SIG-M5 treated with dmso at 0.1 percent for 504 hours (cell line): ENCODE results near the gene LAPTM5.

Source experiments
- DNase-seq: peaks from one replicate; lab custom pipeline; 2025; ENCODE audit not compliant: unreplicated experiment; lab: John Stamatoyannopoulos, UW

LAPTM5 gene

DNA sequence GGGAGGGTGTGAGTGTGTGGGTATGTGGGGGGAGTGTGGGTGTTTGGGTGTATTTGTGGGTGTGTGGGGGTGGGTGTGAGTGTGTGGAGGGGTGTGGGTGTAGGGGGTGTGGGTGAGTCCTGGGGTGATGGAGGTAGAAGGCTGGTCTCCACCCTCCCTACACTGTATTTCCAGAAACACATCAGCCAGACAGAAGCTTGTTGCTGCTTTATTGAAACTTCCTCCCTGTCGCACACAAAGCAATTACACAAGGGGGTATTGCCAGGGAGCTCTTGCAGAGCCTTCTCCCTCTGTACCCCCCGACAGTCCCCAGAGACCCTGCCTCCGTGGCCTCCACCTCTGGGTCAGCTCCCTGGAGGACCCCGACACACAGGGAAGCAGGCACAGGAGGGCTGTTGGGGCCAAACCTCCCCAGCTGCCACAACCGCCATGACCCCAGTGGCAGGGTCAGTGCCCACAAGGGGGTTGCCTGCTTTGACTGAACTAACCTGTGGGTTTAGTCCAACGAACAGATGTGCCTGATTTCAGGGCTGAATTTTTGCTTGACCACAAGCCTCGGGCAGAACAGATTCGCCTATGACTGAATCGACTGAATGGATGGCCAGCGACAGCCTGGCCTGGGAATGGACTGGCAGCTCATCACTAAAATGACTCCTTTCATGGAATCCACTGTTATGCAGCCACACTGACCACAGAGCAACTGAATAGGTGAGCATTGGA is 25.1 kb downstream of the LAPTM5 start:
- no peak for DNase-seq

GRCh38 chr1:30731806-30732276 is 25.7 kb downstream of the LAPTM5 start:
- DNase-seq = no peak

- DNase-seq = no peak
Observed at GRCh38 chr1:30731109-30731805, 26.3 kb downstream of the LAPTM5 start.

GRCh38 chr1:30730346-30731108 is 27.0 kb downstream of the LAPTM5 start:
- no peak for DNase-seq

- no peak for DNase-seq
Observed at GRCh38 chr1:30729901-30730300, 27.7 kb downstream of the LAPTM5 start.

DNA sequence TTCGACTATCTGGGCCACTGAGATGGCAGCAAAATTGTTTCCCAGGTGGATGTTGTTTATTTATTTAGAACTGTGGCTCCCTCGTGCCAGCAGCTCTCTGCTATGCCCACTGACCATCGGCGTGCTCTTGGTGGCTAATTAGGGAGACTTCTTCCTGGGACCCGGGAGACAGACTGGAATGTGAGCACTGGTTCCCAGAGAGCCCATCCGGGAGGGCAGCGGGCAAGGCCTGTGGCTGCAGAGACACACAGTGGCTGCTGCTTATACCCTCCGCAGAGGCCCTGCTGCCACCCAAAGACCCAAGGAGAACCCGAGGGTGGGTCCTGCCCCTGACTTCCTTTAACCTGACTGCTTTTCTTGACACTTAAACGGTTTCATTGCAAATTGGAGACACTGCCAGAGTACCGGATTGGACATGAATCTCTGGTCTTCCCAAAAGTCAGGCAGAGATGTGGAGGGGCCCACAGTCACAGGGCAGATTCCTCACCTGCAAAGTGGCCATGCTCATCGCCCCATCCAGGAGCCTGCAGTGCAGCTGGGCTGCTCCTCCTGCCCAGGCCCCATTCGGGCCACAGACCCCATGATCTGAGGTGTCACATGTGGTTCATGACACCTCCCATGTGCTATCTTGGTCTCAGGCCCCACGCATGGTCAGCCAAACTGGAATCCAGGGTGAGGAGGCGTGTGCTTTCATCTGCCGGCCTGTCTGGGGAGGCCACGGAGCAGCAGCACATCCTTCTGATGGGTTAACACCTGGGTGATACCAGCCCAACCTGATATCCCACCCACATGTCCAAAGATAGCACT is 28.5 kb downstream of the LAPTM5 start:
- DNase-seq = no peak

GRCh38 chr1:30728340-30728739 is 29.2 kb downstream of the LAPTM5 start:
- no peak for DNase-seq

- no peak for DNase-seq
Observed at GRCh38 chr1:30727824-30728223, 29.8 kb downstream of the LAPTM5 start.

DNA sequence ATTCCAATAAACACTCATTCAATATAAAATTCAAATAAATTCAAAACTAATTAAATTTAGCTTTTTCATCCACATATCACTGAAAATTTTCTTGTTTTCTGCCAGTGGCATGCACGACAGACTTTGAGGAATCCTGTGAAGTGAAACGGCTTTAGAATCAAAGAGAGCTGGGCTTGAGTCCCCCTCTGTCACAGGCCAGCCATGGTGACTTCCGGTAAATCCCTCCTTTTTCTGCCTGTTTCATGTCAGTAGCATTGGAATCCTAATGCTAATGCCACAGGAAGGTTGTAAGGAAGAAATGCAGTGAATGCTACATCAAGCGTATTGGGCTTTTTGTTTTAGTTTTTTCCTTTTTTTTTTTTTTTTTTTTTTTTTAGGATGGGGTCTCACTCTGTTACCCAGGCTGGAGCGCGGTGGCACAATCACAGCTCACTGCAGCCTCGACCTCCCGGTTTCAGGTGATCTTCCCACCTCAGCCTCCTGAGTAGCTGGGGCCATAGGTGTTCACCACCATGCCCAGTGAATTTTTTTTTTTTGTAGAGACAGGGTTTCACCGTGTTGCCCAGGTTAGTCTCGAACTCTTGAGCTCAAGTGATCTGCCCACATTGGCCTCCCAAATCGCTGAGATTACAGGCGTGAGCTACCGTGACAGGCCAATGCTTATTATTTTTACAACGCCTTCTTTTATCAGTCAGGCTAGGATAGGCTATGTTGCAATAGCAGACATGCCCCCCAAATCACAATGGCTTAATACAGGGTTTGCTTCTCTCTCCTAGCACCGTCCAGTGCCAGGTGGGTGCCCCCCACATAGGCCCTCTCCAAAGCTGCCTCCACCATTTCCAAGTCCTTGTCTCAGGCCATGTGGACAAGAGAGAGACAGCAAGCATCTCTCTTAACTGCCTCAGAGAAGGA is 30.5 kb downstream of the LAPTM5 start:
- DNase-seq = no peak

GRCh38 chr1:30726236-30726635 is 31.3 kb downstream of the LAPTM5 start:
- no peak for DNase-seq

- no peak for DNase-seq
Observed at GRCh38 chr1:30725450-30726095, 32.0 kb downstream of the LAPTM5 start.

- no peak for DNase-seq
Observed at GRCh38 chr1:30724655-30725421, 32.7 kb downstream of the LAPTM5 start.

DNA sequence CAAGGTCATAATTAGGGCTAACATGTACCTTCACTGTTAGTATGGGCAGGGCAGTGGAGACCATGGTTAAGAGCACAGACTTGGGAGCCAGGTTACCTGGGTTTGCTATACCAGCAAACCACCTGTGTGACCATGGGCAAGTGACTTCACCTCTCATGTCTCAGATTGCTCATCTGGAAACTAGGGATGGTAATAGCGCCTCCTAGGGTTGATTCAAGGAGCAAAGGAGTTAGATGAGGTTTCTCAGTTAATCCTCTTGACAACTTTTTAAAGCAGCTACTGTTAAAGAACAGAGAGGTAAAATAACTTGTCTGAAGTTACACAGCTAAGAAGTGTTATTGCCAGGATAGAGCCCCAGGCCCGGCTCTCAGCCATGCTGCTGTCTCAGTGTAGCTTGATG is 33.4 kb downstream of the LAPTM5 start:
- no peak for DNase-seq

- no peak for DNase-seq
Observed at GRCh38 chr1:30723331-30723755, 34.2 kb downstream of the LAPTM5 start, which contains the start of gene MATN1. MATN1 (minus strand) TSS chr1:30723585; CDS start chr1:30723551, 34 bp downstream.

DNA sequence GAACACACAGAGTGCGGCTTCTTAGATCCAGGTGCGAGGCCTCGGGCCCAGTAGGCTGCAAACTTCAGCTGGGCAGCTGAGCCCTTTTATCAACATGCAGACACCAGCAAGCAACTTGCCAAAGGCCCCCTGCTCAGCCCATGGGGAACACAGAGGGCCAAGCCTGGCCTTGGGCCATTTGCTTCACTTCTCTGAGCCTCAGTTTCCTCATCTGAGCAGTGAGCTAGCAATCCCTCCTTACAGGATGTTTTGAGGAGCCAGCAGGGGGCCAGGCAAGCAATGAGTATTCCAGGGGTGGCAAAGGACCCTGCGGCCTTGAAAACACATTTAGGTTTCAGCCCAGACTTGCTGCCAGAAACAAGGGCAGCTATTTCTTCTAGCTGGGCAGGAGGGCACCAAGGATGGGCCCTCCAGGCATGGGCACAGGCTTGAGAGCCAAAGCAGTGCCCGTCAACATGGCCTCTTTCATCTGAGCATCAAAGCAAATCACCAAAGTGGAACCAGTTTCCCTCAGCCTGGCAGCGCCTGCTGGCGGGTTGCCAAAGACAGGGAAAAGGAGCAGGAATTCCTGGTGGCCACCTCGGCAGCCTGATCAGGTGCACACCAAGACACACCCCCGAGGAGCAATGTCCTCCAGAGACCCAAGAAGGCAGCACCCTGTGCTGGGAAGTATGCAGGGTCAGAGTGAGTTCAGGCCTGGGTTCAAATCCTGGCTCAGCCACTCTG is 35.6 kb downstream of the LAPTM5 start:
- no peak for DNase-seq

DNA sequence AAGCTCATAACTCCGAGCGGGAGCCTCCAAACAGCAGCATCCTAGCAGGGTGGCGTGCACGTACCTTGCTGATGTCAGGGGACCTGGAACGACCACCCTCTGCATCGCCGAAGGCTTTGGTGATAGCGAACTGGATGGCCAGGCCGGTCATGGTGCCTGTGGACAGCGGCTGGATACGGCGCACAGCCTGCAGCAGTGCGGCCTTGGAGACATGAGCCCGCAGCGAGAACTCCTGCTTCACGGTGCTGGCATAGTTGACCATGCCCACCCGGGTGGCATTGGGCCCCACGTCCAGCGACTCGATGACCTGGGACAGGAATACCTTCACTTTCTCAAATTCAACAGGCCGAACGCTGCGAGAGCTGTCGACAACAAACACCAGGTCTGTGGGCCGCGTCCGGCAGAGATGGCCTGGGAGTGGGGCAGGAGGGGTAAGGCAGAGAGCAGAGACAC is 36.2 kb downstream of the LAPTM5 start:
- no peak for DNase-seq

DNA sequence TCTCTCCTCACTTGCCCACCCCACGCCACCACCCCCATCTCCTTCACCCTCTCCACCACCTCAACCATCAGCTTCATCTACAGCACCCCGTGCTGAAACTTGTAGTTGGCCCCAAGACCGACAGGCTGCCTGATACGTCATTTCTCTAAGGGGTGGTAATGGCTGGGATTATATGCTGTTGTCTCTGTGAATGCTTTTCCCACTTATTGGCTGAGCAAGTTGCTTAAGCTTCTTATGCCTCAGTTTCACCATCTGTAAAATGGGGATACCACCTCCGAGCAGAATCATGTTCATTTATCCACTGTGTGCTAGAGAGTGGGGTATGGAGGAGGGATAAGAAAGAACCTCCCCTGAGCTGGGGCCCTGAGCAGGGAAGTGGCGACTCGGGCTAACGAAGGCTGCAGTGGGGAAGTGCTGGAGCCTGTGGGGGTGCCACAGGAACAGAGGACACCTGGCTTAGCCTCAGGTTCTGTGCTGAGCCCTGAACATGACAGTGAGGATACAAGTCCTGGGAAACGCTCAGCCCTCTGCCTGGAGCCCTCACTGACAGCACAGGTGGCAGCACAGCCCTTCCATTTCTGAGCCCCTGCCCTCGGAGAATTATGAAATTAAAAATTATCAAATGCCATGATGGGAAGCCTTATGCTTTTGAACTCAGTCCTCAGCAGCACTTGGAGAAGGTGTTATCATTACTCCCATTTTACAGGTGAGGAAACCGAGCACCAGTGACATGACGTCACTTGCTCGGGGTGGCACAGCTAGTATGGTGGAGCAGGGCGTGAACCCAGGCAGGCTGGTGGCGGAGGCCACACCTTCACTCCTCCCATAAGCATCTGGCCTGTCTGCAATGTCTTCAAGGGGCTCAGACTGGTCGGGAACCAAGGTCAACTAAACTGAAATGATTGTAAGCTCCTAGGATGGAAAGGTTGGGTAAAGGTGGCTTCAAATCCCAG is 37.0 kb downstream of the LAPTM5 start:
- no peak for DNase-seq
